ENCODE measurements around the gene ZMYM2. TPM values are rescaled to one million over a fixed set of nuclear protein-coding genes. Genes with fewer than 3 reads are reported as not detected.

The ZMYM2 gene
- total RNA-seq, 1 experiment from 2014 or later = 91.1 TPM

DNA sequence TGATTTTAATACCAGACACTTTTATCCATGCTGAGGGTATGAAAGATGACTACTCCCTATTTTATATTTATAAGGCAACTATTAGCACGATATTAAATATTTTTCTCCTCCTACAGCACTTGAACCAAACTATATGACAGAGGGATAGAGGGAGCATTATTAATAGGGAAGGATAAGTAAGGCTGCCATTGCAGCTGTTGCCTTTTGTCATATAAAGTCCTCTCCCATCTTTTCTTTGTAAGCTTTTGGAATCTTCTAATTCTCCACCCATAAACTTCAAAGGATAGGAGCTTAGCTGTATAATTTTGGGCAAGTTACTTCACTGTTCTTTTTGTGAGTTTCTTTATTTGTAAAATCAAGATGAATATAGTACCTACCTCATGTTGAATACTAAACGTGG is 95.4 kb downstream of the ZMYM2 start:
- ChIA-PET CTCF (no interaction called here), POLR2A (no interaction called here)
- H3K36me3 Mint-ChIP-seq (ENCODE audit: insufficient read depth, unreplicated experiment) = peaks cover 78% of the 10 kb centered on the region
- no peak for TF ChIP-seq CTCF (IDR thresholded peaks at IDR 0.05; ENCODE audit: insufficient read depth in 1 of 2, low read depth in 1 of 2, low read length in 1 of 2, severe bottlenecking in 1 of 2, unreplicated experiment in 1 of 2)
- H3K9me3 Mint-ChIP-seq (ENCODE audit: unreplicated experiment) = no peaks in the 10 kb centered on the region
- H3K27ac Mint-ChIP-seq (ENCODE audit: unreplicated experiment) = no peak overlapping the region
- Histone ChIP-seq H3K36me3 (ENCODE audit: control insufficient read depth, insufficient read depth, low read length) (peaks cover 1% of the 10 kb centered on the region), H3K4me3 (ENCODE audit: low read depth, low read length) (no peak overlapping the region), H3K4me1 (peaks cover 23% of the 10 kb centered on the region), H3K9me3 (no peaks in the 10 kb centered on the region), H3K27me3 (replicated peaks; ENCODE audit: control insufficient read depth, insufficient read depth, low read length) (no peaks in the 10 kb centered on the region)
- no peaks in the 10 kb centered on the region for H3K27me3 Mint-ChIP-seq (ENCODE audit: insufficient read depth, unreplicated experiment)
- H3K4me1 Mint-ChIP-seq (ENCODE audit: low read depth, unreplicated experiment) = peaks cover 16% of the 10 kb centered on the region
- BruUV-seq (replicated peaks) = no TSS peak
- no peak for DNase-seq
- intact Hi-C loops (cut with micrococcal nuclease; ENCODE audit: unreplicated experiment) = no loop called here
- no peak overlapping the region for H3K4me3 Mint-ChIP-seq (ENCODE audit: unreplicated experiment)

GRCh38 chr13:20054586-20054985 is 96.1 kb downstream of the ZMYM2 start:
- intact Hi-C loops (cut with micrococcal nuclease; ENCODE audit: unreplicated experiment) = no loop called here
- DNase-seq = no peak
- Histone ChIP-seq H3K27me3 (replicated peaks; ENCODE audit: control insufficient read depth, insufficient read depth, low read length) (no peaks in the 10 kb centered on the region), H3K4me1 (peaks cover 21% of the 10 kb centered on the region), H3K4me3 (ENCODE audit: low read depth, low read length) (no peak overlapping the region), H3K9me3 (no peaks in the 10 kb centered on the region), H3K36me3 (ENCODE audit: control insufficient read depth, insufficient read depth, low read length) (peaks cover 1% of the 10 kb centered on the region)
- no TSS peak for BruUV-seq (replicated peaks)
- CTCF ChIA-PET = no interaction called here
- Mint-ChIP-seq H3K36me3 (ENCODE audit: insufficient read depth, unreplicated experiment) (peaks cover 79% of the 10 kb centered on the region), H3K9me3 (ENCODE audit: unreplicated experiment) (no peaks in the 10 kb centered on the region), H3K27ac (ENCODE audit: unreplicated experiment) (no peak overlapping the region), H3K4me1 (ENCODE audit: low read depth, unreplicated experiment) (peaks cover 16% of the 10 kb centered on the region), H3K27me3 (ENCODE audit: insufficient read depth, unreplicated experiment) (no peaks in the 10 kb centered on the region), H3K4me3 (ENCODE audit: unreplicated experiment) (no peak overlapping the region)
- no peak for TF ChIP-seq CTCF (IDR thresholded peaks at IDR 0.05; ENCODE audit: insufficient read depth in 1 of 2, low read depth in 1 of 2, low read length in 1 of 2, severe bottlenecking in 1 of 2, unreplicated experiment in 1 of 2)
- POLR2A ChIA-PET = no interaction called here

GRCh38 chr13:20057214-20057613 is 98.7 kb downstream of the ZMYM2 start:
- H3K9me3 ChIP-seq = no peaks in the 10 kb centered on the region
- POLR2A ChIA-PET = interaction anchor here (0.5 kb wide), 1 partner anchor 24 kb away, joined by 7 read pairs; no protein-coding TSS in a partner anchor
- Mint-ChIP-seq H3K27me3 (ENCODE audit: insufficient read depth, unreplicated experiment) (no peaks in the 10 kb centered on the region), H3K4me1 (ENCODE audit: low read depth, unreplicated experiment) (peaks cover 5% of the 10 kb centered on the region), H3K27ac (ENCODE audit: unreplicated experiment) (no peak overlapping the region), H3K4me3 (ENCODE audit: unreplicated experiment) (no peak overlapping the region), H3K36me3 (ENCODE audit: insufficient read depth, unreplicated experiment) (peaks cover 81% of the 10 kb centered on the region), H3K9me3 (ENCODE audit: unreplicated experiment) (no peaks in the 10 kb centered on the region)
- no peak for DNase-seq
- H3K4me3 ChIP-seq (ENCODE audit: low read depth, low read length) = no peak overlapping the region
- H3K4me1 ChIP-seq = no peaks in the 10 kb centered on the region
- peaks cover 6% of the 10 kb centered on the region for H3K36me3 ChIP-seq (ENCODE audit: control insufficient read depth, insufficient read depth, low read length)
- H3K27me3 ChIP-seq (replicated peaks; ENCODE audit: control insufficient read depth, insufficient read depth, low read length) = no peaks in the 10 kb centered on the region
- no TSS peak for BruUV-seq (replicated peaks)
- TF ChIP-seq CTCF (IDR thresholded peaks at IDR 0.05; ENCODE audit: insufficient read depth in 1 of 2, low read depth in 1 of 2, low read length in 1 of 2, severe bottlenecking in 1 of 2, unreplicated experiment in 1 of 2) = no peak
- intact Hi-C loops (cut with micrococcal nuclease; ENCODE audit: unreplicated experiment) = no loop called here
- CTCF ChIA-PET = no interaction called here

Data from Caco-2 (cell line).